ENCODE measurements around the gene ARSA. TPM values are rescaled to one million over a fixed set of nuclear protein-coding genes. Genes with fewer than 3 reads are reported as not detected.

ARSA gene
- total and polyA plus RNA-seq, 2 of the 13 experiments (the other 11 are each of a cell fraction or from before 2014, with no cell fraction given) = 9.0 to 11.5 TPM

- TF ChIP-seq ZNF556 (CRISPR knock-in tag; IDR thresholded peaks at IDR 0.05; ENCODE audit: borderline replicate concordance) = no peak
- TF ChIP-seq, protein P1, sequence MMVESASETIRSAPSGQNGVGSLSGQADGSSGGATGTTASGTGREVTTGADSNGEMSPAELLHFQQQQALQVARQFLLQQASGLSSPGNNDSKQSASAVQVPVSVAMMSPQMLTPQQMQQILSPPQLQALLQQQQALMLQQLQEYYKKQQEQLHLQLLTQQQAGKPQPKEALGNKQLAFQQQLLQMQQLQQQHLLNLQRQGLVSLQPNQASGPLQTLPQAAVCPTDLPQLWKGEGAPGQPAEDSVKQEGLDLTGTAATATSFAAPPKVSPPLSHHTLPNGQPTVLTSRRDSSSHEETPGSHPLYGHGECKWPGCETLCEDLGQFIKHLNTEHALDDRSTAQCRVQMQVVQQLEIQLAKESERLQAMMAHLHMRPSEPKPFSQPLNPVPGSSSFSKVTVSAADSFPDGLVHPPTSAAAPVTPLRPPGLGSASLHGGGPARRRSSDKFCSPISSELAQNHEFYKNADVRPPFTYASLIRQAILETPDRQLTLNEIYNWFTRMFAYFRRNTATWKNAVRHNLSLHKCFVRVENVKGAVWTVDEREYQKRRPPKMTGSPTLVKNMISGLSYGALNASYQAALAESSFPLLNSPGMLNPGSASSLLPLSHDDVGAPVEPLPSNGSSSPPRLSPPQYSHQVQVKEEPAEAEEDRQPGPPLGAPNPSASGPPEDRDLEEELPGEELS (CRISPR knock-in tag; IDR thresholded peaks at IDR 0.05) = no peak
- no peak for TF ChIP-seq ZNF788 (CRISPR knock-in tag; IDR thresholded peaks at IDR 0.05; ENCODE audit: borderline replicate concordance)
- no peak for TF ChIP-seq GTF3A (CRISPR knock-in tag; conservative IDR thresholded peaks at IDR 0.05)
Observed at GRCh38 chr22:50602338-50602700, 25.6 kb downstream of the ARSA start (continued).

DNA sequence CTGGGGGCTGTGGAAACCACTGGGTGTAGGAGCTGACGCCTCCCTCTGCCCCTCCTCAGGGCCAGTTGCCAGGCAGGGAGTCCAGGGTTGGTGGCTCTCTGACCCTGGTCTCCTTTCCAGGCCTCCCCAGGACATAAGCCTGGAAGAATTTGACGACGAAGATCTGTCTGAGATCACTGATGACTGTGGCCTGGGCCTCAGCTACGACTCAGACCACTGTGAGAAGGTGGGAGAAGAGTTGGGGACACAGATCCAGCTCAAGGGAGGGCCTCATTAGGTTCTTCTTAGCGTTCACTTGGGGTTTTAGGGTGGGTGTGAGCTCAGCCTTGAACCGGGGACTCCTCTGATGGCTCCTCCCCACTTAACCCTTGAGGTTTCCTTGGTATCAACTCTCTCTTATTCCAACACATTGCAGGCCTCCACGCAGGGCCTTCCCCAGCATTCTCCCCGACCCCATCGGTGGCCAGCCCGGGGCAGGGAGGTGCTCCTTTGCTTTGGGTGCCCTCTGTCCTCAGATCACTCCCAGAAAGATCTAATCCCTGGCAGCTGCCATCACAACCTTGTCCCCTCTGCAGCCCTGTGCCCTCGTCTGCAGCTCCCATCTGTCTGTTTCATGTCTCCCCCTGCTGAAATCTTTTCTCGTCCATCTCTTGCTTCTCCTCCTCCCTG lies 26.1 kb downstream of the ARSA start:
- BruUV-seq (replicated peaks) = no TSS peak
- Histone ChIP-seq H2AFZ (ENCODE audit: low read length) (no peak overlapping the region), H3K9me3 (ENCODE audit: low read length) (no peaks in the 10 kb centered on the region), H3K4me2 (ENCODE audit: low read depth, low read length) (peak overlapping the region; percentile 67; the same call in 1 of the 2 replicates), H3K27ac (ENCODE audit: extremely low read length, insufficient read depth, low read length) (no peak overlapping the region), H3K27me3 (ENCODE audit: control insufficient read depth in 1 of 2, insufficient read depth in 2 of 2, low read length in 2 of 2) (peaks cover 0 to 2% of the 10 kb centered on the region in 2 experiments; a peak in 2 of 5 replicates), H3K4me1 (ENCODE audit: insufficient read depth, low read length) (peaks cover 15% of the 10 kb centered on the region), H3K36me3 (replicated peaks in 1 of 2; ENCODE audit: control insufficient read depth in 1 of 2, insufficient read depth in 2 of 2, low read length in 2 of 2) (no peaks in the 10 kb centered on the region), H3K4me3 (replicated peaks in 1 of 3; ENCODE audit: insufficient read depth in 1 of 3, low read depth in 2 of 3, low read length in 3 of 3) (peak overlapping the region in 2 of 3 experiments; percentile 57 to 70; a peak in 3 of 6 replicates), H3K79me2 (ENCODE audit: insufficient read depth, low read length) (no peaks in the 10 kb centered on the region), H4K20me1 (ENCODE audit: insufficient read depth, low read length) (no peaks in the 10 kb centered on the region; the same call in 1 of the 2 replicates), H3K9ac (ENCODE audit: insufficient read depth, low read depth, low read length) (no peak overlapping the region)
- WGBS (ENCODE audit: low lambda C conversion rate) = 46% methylated on average over 8 of the region's 12 CpGs
- FAIRE-seq = no peak
- intact Hi-C loops (cut with micrococcal nuclease; ENCODE audit: unreplicated experiment) = no loop called here
- no peak for TF ChIP-seq ZNF672 (CRISPR knock-in tag; IDR thresholded peaks at IDR 0.05)
- TF ChIP-seq ZNF564 (CRISPR knock-in tag; IDR thresholded peaks at IDR 0.05) = no peak
- TF ChIP-seq, protein P2, sequence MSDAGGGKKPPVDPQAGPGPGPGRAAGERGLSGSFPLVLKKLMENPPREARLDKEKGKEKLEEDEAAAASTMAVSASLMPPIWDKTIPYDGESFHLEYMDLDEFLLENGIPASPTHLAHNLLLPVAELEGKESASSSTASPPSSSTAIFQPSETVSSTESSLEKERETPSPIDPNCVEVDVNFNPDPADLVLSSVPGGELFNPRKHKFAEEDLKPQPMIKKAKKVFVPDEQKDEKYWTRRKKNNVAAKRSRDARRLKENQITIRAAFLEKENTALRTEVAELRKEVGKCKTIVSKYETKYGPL (CRISPR knock-in tag; IDR thresholded peaks at IDR 0.05) = no peak
- no peak for TF ChIP-seq JUN (CRISPR knock-in tag; IDR thresholded peaks at IDR 0.05)
- TF ChIP-seq SRF (IDR thresholded peaks at IDR 0.05; ENCODE audit: low read depth, low read length) = no peak
- no peak for TF ChIP-seq UBTF (CRISPR knock-in tag; IDR thresholded peaks at IDR 0.05)
- TF ChIP-seq ZNF567 (CRISPR knock-in tag; IDR thresholded peaks at IDR 0.05; ENCODE audit: borderline replicate concordance) = no peak
- no peak for TF ChIP-seq ZNF205 (CRISPR knock-in tag; IDR thresholded peaks at IDR 0.05)
- ChIA-PET POLR2A (interaction anchor here (0.8 to 1.1 kb wide), 2 partner anchors 17 to 19 kb away, joined by 4 to 5 read pairs; partner anchors contain the start of gene CHKB), CTCF (ENCODE audit: low intra/inter-chr PET ratio, low total read pairs) (no interaction called here)
- in situ Hi-C loops (cut with HindIII; ENCODE audit: extremely low pct_ligation_motif_present, low pct_unique_long_range_greater_than_20kb) = no loop called here
- ATAC-seq = peak; percentile 16
- no peak for DNase-seq (ENCODE audit: low spot score)

Measured in HepG2 (cell line).